Ammon's horn (tissue), 1 donor: ENCODE results near the gene TYK2.
"Not testable (repeated sequence)": the region's sequence is repeated elsewhere in the genome, so short reads cannot be mapped to it uniquely, and the experiment has no call there.

Source experiments
- DNase-seq: peaks from one replicate; pipeline ENCODE4 v3.0.0-alpha.2; 2016; ENCODE audit warnings: low spot score

The TYK2 gene

GRCh38 chr19:10372690-10373089 is 7.7 kb downstream of the TYK2 start:
- DNase-seq: peak; percentile 52

- DNase-seq: no peak
Measured at GRCh38 chr19:10368101-10368803, 12.1 kb downstream of the TYK2 start.

GRCh38 chr19:10366950-10367512 is 13.3 kb downstream of the TYK2 start:
- not testable (repeated sequence) for DNase-seq

GRCh38 chr19:10365518-10365917 is 14.9 kb downstream of the TYK2 start:
- no peak for DNase-seq

- peak; percentile 37 for DNase-seq
Measured at GRCh38 chr19:10364644-10365043, 15.7 kb downstream of the TYK2 start.

- no peak for DNase-seq
Measured at GRCh38 chr19:10363789-10364281, 16.5 kb downstream of the TYK2 start.

GRCh38 chr19:10362259-10362658 is 18.1 kb downstream of the TYK2 start:
- no peak for DNase-seq

- DNase-seq: no peak
Measured at GRCh38 chr19:10361569-10362011, 18.8 kb downstream of the TYK2 start.

GRCh38 chr19:10356431-10356830 is 23.9 kb downstream of the TYK2 start:
- DNase-seq: no peak

- no peak for DNase-seq
Measured at GRCh38 chr19:10353793-10354391, 26.5 kb downstream of the TYK2 start.

GRCh38 chr19:10352764-10353671 is 27.4 kb downstream of the TYK2 start:
- DNase-seq: no peak

- peak; percentile 56 for DNase-seq
Measured at GRCh38 chr19:10346509-10346908, 33.9 kb downstream of the TYK2 start.

- peak; percentile 18 for DNase-seq
Measured at GRCh38 chr19:10344780-10345179, 35.6 kb downstream of the TYK2 start.

GRCh38 chr19:10343495-10343894 is 36.9 kb downstream of the TYK2 start:
- no peak for DNase-seq

- DNase-seq: no peak
Measured at GRCh38 chr19:10339977-10340376, 40.4 kb downstream of the TYK2 start.

GRCh38 chr19:10339380-10339960 is 40.9 kb downstream of the TYK2 start, which contains the start of gene ICAM3:
Gene ICAM3, minus strand, starts transcription at chr19:10339624. Its CDS starts 10 bp downstream, at chr19:10339614.
- no peak for DNase-seq

GRCh38 chr19:10338940-10339339 is 41.4 kb downstream of the TYK2 start:
- DNase-seq: no peak

GRCh38 chr19:10336725-10337124 is 43.6 kb downstream of the TYK2 start:
- DNase-seq: not testable (repeated sequence)

GRCh38 chr19:10335352-10335985 is 44.9 kb downstream of the TYK2 start:
- peak; percentile 40 for DNase-seq

GRCh38 chr19:10334588-10335351 is 45.6 kb downstream of the TYK2 start:
- peak; percentile 86 for DNase-seq
